Occipital lobe (tissue), 2 donors: ENCODE measurements around the gene IKBKE. TPM values are rescaled to one million over a fixed set of nuclear protein-coding genes. Genes with fewer than 3 reads are reported as not detected.
A peak's percentile ranks its signal among the peaks of the same experiment; 100 is the strongest.
"Not testable (repeated sequence)": the region's sequence is repeated elsewhere in the genome, so short reads cannot be mapped to it uniquely, and the experiment has no call there.

Source experiments
- DNase-seq: peaks from one replicate; lab custom pipeline; 2025; lab: John Stamatoyannopoulos, UW
- total RNA-seq: library from RNA; depleted of rRNA; stranded (reverse); fragments of >200 nt; gene quantifications from one replicate; pipeline ENCODE4 v1.2.3, GENCODE V29; 2014

The IKBKE gene
- total RNA-seq, 1 donor from 2014 or later = 1.1 TPM

DNA sequence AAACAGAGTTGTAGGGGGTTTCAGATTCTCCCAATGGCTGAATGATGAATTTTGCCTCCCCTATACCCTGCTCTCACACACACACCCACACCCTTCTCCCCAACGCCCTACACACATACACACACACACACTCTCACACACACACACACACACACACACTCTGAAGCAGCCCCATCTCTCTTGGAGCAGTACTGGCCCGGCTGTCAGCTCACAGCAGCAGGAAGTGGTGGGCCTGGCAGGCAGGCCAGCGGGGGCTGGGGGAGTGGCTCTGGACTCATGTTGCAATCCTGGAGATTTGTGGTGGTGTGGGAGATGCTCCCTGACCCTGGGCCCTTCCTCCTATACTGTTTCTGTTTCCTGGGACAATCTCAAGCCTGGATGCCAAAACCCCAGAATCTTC lies 2.2 kb downstream of the IKBKE start:
- DNase-seq = no peak

DNA sequence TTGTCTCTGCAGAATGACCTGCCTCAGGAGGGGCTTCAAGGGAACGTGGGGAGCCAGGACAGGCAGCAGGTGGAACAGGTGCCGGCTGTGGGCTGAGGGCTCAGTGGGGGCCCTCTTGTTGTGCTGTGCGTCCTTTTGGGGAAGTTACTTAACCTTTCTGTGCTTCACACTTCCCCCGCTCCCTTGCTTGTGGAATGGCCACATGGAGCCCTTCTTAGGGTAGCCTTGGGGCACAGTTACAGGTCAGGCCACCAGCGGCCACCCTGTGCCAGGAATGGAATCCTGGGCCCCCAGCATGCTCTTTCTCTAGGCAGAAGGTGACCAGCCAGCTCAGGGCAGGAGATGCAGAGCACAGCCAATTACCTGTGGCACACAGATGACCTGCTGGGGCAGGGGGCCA lies 2.6 kb downstream of the IKBKE start:
- no peak for DNase-seq

DNA sequence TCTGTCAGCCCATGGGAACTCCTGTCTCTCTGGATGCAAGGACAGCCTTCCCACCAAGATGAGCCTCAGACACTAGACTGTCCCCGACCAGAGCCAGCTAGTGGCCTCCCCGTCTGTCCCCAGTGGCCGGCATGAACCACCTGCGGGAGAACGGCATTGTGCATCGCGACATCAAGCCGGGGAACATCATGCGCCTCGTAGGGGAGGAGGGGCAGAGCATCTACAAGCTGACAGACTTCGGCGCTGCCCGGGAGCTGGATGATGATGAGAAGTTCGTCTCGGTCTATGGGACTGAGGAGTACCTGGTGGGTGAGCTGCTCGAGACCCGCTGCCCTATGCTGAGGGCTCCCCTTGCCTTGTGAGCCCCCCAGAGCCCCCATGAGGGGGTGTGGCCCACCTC lies 5.8 kb downstream of the IKBKE start:
- DNase-seq = no peak

DNA sequence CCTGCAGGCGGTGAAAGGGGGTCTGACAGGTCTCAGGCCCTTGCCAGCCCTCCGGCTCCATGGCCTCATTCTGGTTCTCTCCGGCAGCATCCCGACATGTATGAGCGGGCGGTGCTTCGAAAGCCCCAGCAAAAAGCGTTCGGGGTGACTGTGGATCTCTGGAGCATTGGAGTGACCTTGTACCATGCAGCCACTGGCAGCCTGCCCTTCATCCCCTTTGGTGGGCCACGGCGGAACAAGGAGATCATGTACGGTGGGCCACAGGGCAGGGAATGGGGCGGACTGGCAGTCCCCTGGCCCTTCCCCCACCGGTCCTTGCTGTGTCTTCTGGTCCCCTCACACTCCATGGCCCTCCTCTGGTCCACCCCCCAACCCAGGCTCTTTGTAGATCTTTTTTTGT lies 6.3 kb downstream of the IKBKE start:
- DNase-seq = no peak

DNA sequence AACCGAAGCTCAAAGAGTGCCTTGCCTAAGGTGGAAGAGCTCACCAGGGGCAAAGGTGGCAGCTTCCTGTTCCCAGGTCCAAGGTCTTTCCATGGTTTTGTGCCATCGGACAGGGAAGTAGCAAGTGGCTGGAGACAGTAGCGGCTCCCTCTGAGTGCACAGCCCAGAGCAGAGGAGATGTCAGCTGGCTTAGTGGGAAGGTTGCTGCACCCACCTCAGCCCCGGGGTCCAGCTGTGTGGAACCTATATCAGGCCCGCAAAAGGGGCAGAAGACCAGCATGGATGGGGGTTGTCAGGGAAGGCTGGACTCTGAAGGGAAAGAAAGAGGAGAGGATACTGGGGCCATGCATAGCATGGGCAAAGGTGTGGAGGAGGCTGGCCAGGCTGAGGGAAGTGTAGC lies 6.8 kb downstream of the IKBKE start:
- DNase-seq = no peak

DNA sequence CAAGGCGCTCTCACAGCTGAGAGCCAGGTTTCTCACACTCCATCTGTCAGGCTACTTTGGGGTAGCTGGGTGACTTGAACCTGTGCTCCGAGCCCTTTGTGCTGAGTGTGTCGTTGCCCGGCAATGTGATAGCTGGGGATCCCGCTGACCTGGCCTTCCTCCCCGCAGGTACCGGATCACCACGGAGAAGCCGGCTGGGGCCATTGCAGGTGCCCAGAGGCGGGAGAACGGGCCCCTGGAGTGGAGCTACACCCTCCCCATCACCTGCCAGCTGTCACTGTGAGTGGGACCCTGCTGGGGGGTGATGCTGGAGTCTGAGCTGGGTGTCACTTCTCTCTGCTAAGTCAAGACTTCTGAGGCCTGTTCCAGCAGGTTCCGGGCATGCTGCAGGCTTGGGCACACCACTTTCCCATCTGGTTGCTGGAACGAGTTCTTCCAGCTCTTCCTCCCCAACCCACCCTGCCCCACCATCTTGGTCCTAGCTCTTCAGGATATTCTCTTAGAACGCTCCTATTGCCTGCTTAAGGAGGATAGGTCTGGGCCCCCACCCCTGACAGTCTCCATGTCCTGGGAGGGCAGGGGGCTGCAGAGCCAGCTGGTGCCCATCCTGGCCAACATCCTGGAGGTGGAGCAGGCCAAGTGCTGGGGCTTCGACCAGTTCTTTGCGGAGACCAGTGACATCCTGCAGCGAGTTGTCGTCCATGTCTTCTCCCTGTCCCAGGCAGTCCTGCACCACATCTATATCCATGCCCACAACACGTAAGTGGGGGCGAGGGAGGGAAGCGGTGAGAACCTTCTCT lies 7.5 kb downstream of the IKBKE start:
- no peak for DNase-seq

DNA sequence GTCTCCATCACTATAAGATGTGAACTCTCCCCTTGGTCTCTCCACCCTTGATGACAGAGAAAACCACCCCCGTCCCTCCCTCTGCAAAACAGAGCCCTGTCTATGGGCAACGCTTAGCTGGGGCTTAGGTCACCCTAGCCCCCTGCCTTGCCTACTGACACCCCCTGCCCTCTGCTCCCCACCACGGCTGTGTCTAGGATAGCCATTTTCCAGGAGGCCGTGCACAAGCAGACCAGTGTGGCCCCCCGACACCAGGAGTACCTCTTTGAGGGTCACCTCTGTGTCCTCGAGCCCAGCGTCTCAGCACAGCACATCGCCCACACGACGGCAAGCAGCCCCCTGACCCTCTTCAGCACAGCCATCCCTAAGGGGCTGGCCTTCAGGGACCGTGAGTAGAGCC lies 8.5 kb downstream of the IKBKE start:
- no peak for DNase-seq

DNA sequence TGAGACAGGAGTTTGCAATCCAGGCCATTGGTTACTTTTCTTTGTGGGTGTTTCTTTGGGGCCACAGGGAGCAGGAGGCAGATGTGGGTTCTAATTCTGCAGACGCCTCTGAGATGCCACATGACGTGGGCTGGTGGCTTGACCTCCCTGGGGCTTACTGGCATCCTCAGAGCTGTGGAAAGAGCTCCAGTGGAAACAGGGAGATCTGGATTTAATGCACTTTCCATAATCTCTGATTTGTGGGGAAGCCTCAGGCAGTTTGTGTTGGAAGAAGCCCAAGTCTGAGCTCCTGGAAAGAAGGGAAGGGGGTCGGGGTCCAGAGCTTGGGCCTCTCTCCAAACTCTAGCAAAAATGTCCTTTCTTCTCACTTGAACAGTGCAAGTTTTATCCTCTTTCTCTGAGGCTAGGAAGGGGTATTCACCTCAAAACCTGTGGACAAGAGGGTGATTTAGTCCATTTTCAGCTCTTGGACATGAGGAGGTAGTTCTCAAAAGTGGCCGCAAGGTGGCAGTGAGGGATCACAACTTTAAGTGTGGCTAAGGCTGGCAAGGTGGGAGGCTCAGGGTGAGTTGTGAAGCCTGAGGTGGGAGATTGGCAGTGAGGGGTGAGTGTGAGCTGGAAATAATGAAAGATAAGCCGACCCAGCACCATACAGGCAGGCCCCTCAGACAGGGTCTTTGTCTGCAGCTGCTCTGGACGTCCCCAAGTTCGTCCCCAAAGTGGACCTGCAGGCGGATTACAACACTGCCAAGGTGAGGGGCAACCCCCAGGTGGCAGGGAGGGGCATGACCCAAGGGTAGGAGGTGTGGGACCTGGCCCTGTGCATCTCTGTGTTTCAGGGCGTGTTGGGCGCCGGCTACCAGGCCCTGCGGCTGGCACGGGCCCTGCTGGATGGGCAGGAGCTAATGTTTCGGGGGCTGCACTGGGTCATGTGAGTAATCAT lies 9.2 kb downstream of the IKBKE start:
- DNase-seq = no peak

DNA sequence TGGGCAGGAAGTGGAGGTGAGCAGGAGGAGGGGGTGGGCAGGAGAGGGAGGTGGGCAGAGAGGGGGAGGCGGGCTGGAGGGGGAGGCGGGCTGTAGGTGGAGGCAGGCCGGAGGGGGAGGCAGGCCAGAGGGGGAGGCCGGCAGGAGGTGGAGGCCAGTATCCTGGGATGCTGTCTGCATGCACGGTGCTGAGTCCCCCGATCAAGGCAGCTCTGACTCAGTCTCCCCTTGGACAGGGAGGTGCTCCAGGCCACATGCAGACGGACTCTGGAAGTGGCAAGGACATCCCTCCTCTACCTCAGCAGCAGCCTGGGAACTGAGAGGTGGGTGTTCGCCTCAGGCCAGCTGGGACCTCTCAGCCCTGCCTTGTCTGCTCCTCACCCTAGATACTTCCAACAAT lies 9.9 kb downstream of the IKBKE start:
- DNase-seq = no peak

DNA sequence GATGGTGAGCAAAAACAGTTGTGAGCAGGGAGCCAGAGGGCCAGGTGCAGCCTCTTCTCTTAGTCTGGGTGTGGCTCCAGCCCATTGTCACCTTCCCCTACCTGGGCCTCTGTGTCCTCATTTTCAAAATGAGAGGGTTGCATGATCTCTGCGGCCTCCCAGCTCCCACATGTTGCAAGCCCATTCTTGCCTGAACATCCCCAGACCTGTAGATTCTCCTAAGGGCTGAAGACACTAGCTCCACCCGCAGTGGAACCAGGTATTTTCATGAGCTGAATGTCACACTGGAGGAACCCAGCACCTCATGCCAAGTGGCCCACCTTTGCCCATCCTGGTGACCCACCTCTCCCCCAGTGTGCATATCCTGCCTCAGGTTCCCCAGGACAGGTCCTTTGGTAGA lies 12.3 kb downstream of the IKBKE start:
- no peak for DNase-seq

DNA sequence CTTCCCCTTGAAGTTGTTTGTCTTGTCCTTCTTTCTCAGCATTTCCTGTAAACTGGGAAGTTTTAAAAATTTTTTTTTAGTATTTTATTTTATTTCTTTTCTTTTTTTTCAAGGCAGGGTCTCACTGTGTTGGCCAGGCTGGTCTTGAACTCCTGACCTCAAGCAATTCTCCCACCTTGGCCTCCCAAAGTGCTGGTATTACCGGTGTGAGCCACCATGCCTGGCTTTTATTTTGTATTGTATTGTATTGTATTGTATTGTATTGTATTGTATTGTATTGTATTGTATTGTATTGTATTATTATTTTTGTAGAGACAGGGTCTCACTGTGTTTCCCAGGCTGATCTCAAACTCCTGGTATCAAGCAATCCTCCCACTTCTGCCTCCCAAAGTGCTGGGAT lies 13.6 kb downstream of the IKBKE start:
- not testable (repeated sequence) for DNase-seq

DNA sequence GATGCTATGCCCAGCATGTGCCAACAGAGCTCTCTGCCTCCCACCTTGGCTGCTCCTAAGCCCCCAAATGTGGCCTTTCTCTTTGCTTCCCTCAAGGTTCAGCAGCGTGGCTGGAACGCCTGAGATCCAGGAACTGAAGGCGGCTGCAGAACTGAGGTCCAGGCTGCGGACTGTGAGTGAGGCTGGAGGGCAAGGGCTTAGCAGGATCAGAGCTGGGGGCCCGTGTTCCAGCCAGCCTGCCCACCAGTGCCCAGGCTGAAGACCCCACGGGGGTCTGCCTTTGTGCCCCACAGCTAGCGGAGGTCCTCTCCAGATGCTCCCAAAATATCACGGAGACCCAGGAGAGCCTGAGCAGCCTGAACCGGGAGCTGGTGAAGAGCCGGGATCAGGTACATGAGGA lies 14.6 kb downstream of the IKBKE start:
- DNase-seq = no peak

DNA sequence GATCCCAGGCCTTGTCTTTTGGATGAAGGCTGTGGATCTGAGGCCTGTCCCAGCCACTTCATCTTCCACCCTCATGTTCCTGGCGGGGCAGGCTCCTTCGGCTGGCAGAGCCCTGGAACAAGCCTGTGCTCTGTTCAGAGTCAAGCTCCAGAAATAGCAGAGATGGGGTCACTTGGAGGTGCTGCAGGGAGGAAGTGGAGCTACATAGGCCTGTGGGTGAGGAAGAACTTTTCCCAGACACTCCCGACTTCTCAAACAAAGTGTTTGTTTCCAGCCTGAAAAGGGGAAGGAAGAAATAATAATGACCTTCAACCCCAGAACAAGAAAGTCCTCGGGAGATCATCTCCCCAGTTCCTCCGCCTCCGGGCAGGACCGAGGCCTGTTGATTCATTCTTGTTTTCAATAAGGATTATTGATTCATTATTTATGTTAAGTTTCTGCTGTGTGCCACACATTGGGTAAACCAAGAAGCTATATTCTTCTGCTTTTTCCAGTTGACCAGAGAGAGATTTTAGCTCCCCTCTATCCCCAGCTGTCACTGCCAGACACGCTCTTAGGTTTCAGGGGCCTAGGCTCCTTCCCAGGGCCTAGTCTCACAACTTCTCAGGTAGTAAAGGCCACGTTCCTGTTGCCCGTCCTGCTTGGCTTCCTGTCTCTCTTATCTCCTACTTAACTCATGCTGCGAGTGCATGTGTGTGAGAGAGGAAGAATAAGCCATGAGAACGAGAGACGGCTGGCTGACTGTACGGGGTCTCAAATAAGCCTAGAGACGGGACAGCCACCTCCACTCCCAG lies 16.9 kb downstream of the IKBKE start:
- DNase-seq = no peak

DNA sequence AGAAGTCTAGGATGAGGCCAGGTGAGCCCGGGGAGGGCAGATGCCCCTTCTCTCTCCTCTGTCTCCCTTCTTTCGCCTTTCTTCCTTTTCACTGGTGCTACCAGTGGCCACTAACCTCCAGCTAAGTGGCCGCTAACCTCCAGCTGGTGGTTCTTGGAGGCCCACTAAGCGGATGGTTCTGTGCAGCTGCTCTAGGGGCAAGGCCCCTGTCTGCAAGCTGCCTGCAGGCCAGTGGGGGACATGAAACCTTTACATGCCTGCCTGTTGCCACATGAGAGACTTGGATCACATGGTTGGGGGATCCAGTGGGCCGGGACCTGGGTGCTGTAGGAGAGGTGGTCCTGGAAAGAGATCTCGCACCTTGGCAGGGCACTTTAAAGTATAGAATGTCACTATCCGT lies 17.7 kb downstream of the IKBKE start:
- no peak for DNase-seq

DNA sequence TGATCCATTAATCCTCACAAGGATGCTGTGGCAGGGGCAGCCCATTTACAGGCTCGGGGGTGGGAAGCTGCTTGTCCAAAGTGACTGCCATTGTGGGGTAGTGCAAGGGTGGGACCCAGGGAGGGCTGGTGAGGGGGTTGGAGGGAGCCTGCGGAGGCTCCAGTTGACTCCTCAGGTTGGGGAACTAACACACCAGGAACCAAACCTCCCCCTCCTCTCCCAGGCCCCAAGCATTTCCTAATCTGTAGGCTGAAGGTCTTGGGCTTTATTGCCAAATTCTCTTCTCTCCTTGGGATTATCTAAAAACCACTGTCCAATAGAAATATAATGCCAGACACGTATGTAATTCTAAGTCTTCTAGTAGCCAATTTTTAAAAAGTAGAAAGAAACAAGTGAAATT lies 18.2 kb downstream of the IKBKE start:
- DNase-seq = no peak

DNA sequence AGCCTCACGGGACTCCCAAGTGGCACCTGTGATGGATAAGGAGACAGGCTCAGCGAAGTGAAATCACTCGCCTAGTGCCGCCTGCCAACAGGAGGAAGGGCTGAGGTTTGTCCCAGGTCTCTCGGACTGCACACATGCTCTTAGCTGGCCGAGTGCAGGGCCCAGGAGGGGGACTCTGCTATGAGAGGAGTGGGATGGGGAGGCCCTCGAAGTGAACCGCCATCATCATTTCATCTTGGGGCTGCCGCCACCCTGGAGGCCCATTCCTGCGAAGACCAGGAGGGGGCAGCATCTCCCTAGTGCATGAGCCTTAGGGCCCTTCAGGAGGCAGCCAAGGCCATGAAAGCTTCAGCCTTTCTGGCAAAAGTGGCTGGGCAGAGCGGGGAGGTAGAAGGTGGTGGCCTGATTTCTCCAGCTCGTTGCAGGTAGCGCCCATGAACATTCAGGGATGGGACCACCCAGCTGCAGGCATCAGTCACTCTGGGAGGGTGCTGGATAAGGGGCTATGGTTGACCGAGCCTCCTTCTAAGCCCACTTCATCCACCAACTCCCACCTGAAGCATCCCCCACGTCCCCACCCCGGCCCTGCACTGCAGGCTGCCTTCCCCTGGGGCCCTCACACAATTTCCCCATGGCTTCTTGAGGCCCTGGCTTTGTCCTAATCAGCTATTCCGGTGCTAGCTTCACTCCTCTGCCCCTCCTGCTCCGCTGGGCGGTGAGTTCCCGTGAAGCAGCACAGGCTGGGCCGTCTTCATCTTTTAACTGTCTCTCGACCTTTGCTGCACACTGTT lies 19.9 kb downstream of the IKBKE start:
- DNase-seq = peak; percentile 39

DNA sequence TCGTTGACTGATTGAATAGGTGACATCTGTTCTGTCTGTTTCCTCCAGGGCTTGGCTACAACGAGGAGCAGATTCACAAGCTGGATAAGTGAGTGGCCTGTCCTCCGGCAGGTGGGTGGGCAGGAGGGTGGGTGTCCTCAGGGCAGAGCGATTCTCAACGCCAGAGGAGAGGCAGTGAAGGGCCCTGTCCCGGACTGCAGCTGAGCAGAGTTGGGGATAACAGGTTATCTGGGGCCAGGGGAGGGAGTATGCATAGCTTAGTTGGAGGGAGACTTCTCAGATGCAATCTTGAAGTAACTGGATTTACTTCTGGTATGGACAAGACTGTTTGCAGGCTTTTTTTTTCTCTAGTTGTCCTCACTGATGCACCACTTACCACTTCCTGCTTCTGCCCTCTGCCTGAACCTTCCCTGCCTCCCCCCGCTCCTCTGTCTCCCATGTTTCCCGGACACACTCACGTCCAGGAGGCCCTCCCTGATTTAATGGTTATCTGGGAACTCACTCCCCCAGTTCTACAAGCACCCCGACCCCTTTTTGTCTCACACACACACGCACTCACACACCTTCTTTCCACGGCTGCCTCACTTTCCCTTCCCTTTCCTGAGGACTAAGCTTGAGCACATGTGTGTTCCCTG lies 20.6 kb downstream of the IKBKE start:
- no peak for DNase-seq

DNA sequence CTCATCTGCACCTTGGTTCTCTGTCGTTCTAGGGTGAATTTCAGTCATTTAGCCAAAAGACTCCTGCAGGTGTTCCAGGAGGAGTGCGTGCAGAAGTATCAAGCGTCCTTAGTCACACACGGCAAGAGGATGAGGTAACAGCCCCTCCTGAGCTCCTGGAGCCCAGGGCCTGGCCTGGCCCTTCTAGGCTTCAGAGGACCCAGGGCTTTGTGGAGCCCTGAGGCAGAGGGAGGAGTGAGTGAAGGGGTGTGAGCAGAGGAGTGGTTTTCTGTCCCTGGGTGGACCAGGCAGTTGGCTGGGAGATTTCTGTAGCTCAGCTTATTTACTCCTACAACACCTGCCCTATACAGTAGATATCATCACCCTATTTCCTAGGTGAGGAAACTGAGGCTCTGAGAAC lies 21.3 kb downstream of the IKBKE start:
- no peak for DNase-seq

DNA sequence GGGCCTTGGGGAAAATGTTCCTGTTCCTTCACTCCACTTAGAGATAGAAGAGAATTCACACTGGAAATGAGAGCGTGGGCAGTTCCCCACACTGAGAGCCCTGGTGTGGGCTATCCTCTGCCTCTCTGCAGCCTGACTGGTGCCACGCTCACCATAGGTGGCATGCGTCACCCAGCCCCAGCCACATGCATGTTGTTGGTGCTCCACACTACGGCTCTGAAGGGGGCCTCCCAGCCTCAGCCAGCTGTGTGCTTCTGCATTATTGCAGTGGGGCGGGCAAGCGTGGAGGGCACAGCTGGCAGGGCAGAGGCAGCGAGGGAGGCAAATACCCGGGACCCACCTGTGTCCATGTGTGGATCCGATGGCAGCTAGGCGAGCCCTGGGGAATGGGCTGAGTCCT lies 22.3 kb downstream of the IKBKE start:
- no peak for DNase-seq

DNA sequence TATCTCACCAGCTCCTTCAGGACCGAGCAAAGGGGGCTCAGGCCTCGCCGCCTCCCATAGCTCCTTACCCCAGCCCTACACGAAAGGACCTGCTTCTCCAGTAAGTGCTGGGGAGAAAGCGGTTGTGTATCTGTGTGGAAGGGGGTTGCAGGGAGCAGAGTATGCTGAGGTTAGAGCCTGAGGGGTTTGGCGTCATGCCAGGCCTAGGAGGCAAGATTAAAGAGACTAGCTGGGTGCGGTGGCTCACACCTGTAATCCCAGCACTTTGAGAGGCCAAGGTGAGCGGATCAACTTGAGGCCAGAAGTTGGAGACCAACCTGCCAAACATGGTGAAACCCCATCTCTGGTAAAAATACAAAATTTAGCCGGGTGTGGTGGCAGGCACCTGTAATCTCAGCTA lies 23.0 kb downstream of the IKBKE start:
- no peak for DNase-seq

DNA sequence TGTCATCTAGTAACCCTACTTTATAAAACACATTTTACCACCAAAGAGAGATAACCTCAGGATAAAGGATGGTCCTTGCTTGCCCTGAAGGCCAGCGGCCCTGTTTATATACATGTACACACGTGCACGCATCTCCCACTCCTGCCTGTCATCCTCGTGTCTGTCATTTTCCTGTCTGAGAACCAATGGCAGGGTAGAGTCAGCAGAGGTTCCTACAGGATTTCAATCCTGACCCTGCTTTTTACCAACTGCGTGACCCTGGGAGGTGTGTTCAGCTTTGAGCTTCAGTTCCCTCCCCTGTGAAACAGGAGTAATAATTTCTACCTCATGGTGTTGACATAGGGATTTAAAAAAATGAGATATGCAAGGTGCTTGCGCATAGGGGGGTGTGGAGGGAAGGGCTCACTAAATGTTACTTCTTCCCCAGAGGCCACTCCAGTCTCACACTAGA lies 24.8 kb downstream of the IKBKE start:
- DNase-seq = no peak
